ENCODE results near the gene FAM180A.
A peak's percentile ranks its signal among the peaks of the same experiment; 100 is the strongest.

Gene FAM180A

DNA sequence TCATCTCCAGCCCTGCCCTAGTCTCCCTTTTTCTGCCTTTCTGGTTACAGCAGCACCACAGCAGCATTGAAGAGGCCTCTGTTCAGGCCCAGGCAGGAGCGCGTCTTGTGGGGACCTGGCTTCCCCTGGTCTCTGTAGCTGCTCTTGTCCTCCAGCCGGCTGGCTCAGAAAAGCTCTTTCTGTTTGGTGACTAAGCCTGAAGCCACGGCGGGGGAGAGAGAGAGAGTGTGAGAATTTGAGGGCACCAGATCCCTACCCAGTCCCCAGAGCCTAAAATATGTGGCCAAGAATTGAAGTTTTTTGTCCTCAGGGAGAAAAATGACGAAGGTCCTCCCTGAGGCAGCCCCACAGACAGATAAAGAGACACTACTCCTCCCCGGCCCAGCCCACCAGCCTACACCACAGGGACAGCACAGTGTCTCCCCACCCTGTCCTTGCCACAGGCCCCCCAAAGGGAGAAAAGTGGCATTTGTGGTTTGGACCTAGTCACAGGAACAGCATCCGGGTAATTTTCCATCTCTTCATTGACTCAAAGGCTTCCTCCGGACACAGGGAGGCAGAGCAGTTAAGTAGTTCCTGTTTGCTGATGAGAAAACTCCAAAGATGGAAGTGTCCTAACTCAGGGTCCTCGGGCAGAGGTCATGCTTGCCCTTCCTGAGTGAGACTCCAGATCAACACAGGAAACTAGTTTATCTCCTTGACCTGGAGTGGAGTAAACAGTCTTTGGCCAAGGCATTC, 13.3 kb upstream of the FAM180A start:
- Histone ChIP-seq H3K4me3 (replicated peaks; ENCODE audit: insufficient read depth, low read length) (no peak overlapping the region), H3K27me3 (ENCODE audit: insufficient read depth, poor library complexity, severe bottlenecking) (no peaks in the 10 kb centered on the region), H3K27ac (replicated peaks) (no peak overlapping the region)
- DNase-seq (ENCODE audit: low read depth in 1 of 2, low spot score in 1 of 2) = peak in 1 of 2 experiments; percentile 9
- no peak for TF ChIP-seq POLR2AphosphoS5 (IDR thresholded peaks at IDR 0.05; ENCODE audit: low read depth)
- TF ChIP-seq, protein P1, sequence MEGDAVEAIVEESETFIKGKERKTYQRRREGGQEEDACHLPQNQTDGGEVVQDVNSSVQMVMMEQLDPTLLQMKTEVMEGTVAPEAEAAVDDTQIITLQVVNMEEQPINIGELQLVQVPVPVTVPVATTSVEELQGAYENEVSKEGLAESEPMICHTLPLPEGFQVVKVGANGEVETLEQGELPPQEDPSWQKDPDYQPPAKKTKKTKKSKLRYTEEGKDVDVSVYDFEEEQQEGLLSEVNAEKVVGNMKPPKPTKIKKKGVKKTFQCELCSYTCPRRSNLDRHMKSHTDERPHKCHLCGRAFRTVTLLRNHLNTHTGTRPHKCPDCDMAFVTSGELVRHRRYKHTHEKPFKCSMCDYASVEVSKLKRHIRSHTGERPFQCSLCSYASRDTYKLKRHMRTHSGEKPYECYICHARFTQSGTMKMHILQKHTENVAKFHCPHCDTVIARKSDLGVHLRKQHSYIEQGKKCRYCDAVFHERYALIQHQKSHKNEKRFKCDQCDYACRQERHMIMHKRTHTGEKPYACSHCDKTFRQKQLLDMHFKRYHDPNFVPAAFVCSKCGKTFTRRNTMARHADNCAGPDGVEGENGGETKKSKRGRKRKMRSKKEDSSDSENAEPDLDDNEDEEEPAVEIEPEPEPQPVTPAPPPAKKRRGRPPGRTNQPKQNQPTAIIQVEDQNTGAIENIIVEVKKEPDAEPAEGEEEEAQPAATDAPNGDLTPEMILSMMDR (IDR thresholded peaks at IDR 0.05; ENCODE audit: insufficient read depth, low read length) = no peak
- TF ChIP-seq, protein P2, sequence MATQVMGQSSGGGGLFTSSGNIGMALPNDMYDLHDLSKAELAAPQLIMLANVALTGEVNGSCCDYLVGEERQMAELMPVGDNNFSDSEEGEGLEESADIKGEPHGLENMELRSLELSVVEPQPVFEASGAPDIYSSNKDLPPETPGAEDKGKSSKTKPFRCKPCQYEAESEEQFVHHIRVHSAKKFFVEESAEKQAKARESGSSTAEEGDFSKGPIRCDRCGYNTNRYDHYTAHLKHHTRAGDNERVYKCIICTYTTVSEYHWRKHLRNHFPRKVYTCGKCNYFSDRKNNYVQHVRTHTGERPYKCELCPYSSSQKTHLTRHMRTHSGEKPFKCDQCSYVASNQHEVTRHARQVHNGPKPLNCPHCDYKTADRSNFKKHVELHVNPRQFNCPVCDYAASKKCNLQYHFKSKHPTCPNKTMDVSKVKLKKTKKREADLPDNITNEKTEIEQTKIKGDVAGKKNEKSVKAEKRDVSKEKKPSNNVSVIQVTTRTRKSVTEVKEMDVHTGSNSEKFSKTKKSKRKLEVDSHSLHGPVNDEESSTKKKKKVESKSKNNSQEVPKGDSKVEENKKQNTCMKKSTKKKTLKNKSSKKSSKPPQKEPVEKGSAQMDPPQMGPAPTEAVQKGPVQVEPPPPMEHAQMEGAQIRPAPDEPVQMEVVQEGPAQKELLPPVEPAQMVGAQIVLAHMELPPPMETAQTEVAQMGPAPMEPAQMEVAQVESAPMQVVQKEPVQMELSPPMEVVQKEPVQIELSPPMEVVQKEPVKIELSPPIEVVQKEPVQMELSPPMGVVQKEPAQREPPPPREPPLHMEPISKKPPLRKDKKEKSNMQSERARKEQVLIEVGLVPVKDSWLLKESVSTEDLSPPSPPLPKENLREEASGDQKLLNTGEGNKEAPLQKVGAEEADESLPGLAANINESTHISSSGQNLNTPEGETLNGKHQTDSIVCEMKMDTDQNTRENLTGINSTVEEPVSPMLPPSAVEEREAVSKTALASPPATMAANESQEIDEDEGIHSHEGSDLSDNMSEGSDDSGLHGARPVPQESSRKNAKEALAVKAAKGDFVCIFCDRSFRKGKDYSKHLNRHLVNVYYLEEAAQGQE (IDR thresholded peaks at IDR 0.05; ENCODE audit: insufficient replicate concordance, low read depth) = no peak
- no peak for TF ChIP-seq SPI1 (IDR thresholded peaks at IDR 0.05; ENCODE audit: borderline replicate concordance, low read depth)
- TF ChIP-seq GABPA (IDR thresholded peaks at IDR 0.05; ENCODE audit: low read depth) = no peak

DNA sequence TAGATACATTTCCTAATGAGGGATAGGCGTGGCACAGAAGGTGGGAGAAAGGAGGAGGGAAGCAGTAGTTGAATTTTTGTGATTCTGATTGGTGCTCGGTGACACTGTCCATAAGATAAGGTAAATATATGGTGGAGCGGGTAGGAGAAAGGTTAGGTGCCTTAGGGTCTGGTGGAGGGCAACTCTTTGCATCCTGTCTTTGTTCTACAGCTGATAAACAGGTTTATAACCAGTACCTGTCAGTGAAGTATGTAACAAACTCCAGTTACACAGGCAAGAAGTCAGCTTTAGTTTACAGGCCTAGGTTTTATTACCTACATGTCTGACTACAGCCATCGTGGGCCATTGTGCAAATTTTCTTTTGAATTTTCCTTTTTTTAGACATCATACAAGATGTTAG, 10.9 kb upstream of the FAM180A start:
- DNase-seq (ENCODE audit: low read depth in 1 of 2, low spot score in 1 of 2) = no peak
- H3K27me3 ChIP-seq (ENCODE audit: insufficient read depth, poor library complexity, severe bottlenecking) = no peaks in the 10 kb centered on the region
- no peak overlapping the region for H3K4me3 ChIP-seq (replicated peaks; ENCODE audit: insufficient read depth, low read length)
- TF ChIP-seq, protein P1 (IDR thresholded peaks at IDR 0.05; ENCODE audit: insufficient read depth, low read length) = no peak
- no peak for TF ChIP-seq SPI1 (IDR thresholded peaks at IDR 0.05; ENCODE audit: borderline replicate concordance, low read depth)
- TF ChIP-seq GABPA (IDR thresholded peaks at IDR 0.05; ENCODE audit: low read depth) = no peak
- no peak for TF ChIP-seq POLR2AphosphoS5 (IDR thresholded peaks at IDR 0.05; ENCODE audit: low read depth)
- TF ChIP-seq, protein P2 (IDR thresholded peaks at IDR 0.05; ENCODE audit: insufficient replicate concordance, low read depth) = no peak
- H3K27ac ChIP-seq (replicated peaks) = no peak overlapping the region

DNA sequence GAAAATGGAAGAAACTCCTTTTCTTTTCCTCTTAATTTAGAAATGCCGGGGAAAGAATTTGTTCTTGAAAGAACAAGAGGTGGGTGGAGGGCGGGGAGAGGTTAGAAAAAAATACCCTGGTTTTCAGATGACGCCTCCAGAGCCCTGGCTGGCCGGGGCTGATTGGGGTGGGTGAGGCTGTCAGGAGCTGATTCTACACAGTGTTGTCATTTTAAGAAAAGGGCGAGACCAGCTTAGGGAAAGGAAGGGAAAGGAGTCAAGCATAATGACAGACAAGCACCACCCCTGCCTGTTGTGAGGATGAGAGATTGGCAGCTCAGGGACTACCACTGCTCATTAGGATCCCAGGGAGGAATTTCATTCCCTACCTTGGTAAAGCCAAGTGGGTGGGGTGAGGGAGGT, 9.9 kb upstream of the FAM180A start:
- H3K27ac ChIP-seq (replicated peaks) = no peak overlapping the region
- DNase-seq (ENCODE audit: low read depth in 1 of 2, low spot score in 1 of 2) = no peak
- H3K4me3 ChIP-seq (replicated peaks; ENCODE audit: insufficient read depth, low read length) = no peak overlapping the region
- H3K27me3 ChIP-seq (ENCODE audit: insufficient read depth, poor library complexity, severe bottlenecking) = no peaks in the 10 kb centered on the region
- no peak for TF ChIP-seq POLR2AphosphoS5 (IDR thresholded peaks at IDR 0.05; ENCODE audit: low read depth)
- no peak for TF ChIP-seq GABPA (IDR thresholded peaks at IDR 0.05; ENCODE audit: low read depth)
- TF ChIP-seq, protein P2 (IDR thresholded peaks at IDR 0.05; ENCODE audit: insufficient replicate concordance, low read depth) = no peak
- TF ChIP-seq SPI1 (IDR thresholded peaks at IDR 0.05; ENCODE audit: borderline replicate concordance, low read depth) = no peak
- TF ChIP-seq, protein P1 (IDR thresholded peaks at IDR 0.05; ENCODE audit: insufficient read depth, low read length) = no peak

All from HL-60 (cell line).